SK-N-SH treated with all-trans-retinoic acid at 6 μM for 48 hours (cell line): ENCODE measurements around the gene ZNF101.

Experiments
- ATAC-seq: fragments of 200-7000 bp; cut with Tn5 transposase; 3 replicates; pipeline ENCODE4 v1.9.1; 2020; ENCODE audit warnings: mild to moderate bottlenecking, moderate library complexity
- BACH2 ChIP-seq: fragments of 250-450 bp; sonication (Bioruptor Pico); IDR thresholded peaks from 2 replicates; pipeline ENCODE4 v1.9.0; 2021; ENCODE audit warnings: mild to moderate bottlenecking, borderline replicate concordance
- CSDC2 ChIP-seq: fragments of 250-450 bp; sonication (Bioruptor Pico); IDR thresholded peaks from 2 replicates; pipeline ENCODE4 v1.5.0; 2020; ENCODE audit warnings: mild to moderate bottlenecking, moderate library complexity
- ESRRG ChIP-seq: fragments of 250-450 bp; sonication (Bioruptor Pico); IDR thresholded peaks from 2 replicates; pipeline ENCODE4 v1.6.1; 2021; ENCODE audit warnings: mild to moderate bottlenecking
- GLIS3 ChIP-seq: fragments of 250-450 bp; sonication (Bioruptor Pico); IDR thresholded peaks from 2 replicates; pipeline ENCODE4 v1.5.0; 2020; ENCODE audit warnings: mild to moderate bottlenecking, moderate library complexity
- OSR1 ChIP-seq: fragments of 250-450 bp; sonication (Bioruptor Pico); IDR thresholded peaks from 2 replicates; pipeline ENCODE4 v1.8.0; 2022; ENCODE audit warnings: moderate library complexity, mild to moderate bottlenecking, inconsistent platforms
- PPARA ChIP-seq: fragments of 250-450 bp; sonication (Bioruptor Pico); IDR thresholded peaks from 2 replicates; pipeline ENCODE4 v1.5.0; 2020; ENCODE audit warnings: mild to moderate bottlenecking, borderline replicate concordance
- RARB ChIP-seq: fragments of 250-450 bp; sonication (Bioruptor Pico); IDR thresholded peaks from 2 replicates; pipeline ENCODE4 v1.8.0; 2021; ENCODE audit warnings: mild to moderate bottlenecking, moderate library complexity
- SNAI2 ChIP-seq: fragments of 250-450 bp; sonication (Bioruptor Pico); IDR thresholded peaks from 2 replicates; pipeline ENCODE4 v1.5.0; 2020; ENCODE audit warnings: mild to moderate bottlenecking, moderate library complexity
- TCF4 ChIP-seq: fragments of 250-450 bp; sonication (Bioruptor Pico); IDR thresholded peaks from 2 replicates; pipeline ENCODE4 v1.8.0; 2021; ENCODE audit warnings: mild to moderate bottlenecking, moderate library complexity, borderline replicate concordance
- TOX ChIP-seq: fragments of 250-450 bp; sonication (Bioruptor Pico); IDR thresholded peaks from 2 replicates; pipeline ENCODE4 v1.8.0; 2021; ENCODE audit warnings: mild to moderate bottlenecking, moderate library complexity, borderline replicate concordance
- ZC3H10 ChIP-seq: fragments of 250-450 bp; sonication (Bioruptor Pico); IDR thresholded peaks from 2 replicates; pipeline ENCODE4 v1.5.1; 2021; ENCODE audit warnings: mild to moderate bottlenecking, moderate library complexity
- ZFP3 ChIP-seq: fragments of 250-450 bp; sonication (Bioruptor Pico); IDR thresholded peaks from 2 replicates; pipeline ENCODE4 v1.5.0; 2020; ENCODE audit warnings: mild to moderate bottlenecking, moderate library complexity
- ZNF565 ChIP-seq: fragments of 450-650 bp; formaldehyde crosslinking; conservative IDR thresholded peaks from 2 replicates; pipeline ENCODE4 v1.5.0; 2020; ENCODE audit warnings: low read depth, mild to moderate bottlenecking, moderate library complexity
- ZNF70 ChIP-seq: fragments of 450-650 bp; formaldehyde crosslinking; IDR thresholded peaks from 2 replicates; pipeline ENCODE4 v1.5.0; 2020; ENCODE audit warnings: mild to moderate bottlenecking, moderate library complexity
- ZNF8 ChIP-seq: fragments of 450-650 bp; formaldehyde crosslinking; IDR thresholded peaks from 2 replicates; pipeline ENCODE4 v1.5.0; 2020; ENCODE audit warnings: mild to moderate bottlenecking, moderate library complexity
- TF ChIP-seq, protein P1 (sequence below): fragments of 250-450 bp; sonication (Bioruptor Pico); IDR thresholded peaks from 2 replicates; pipeline ENCODE4 v1.8.0; 2020; ENCODE audit warnings: mild to moderate bottlenecking, moderate library complexity, borderline replicate concordance
- TF ChIP-seq, protein P2 (sequence below): fragments of 250-450 bp; sonication (Bioruptor Pico); IDR thresholded peaks from 2 replicates; pipeline ENCODE4 v1.8.0; 2021; ENCODE audit warnings: low read depth, mild to moderate bottlenecking, moderate library complexity, borderline replicate concordance
- TF ChIP-seq, protein P3 (sequence below): fragments of 250-450 bp; sonication (Bioruptor Pico); IDR thresholded peaks from 2 replicates; pipeline ENCODE4 v1.5.1; 2021; ENCODE audit warnings: mild to moderate bottlenecking, moderate library complexity
- TF ChIP-seq, protein P4 (sequence below): fragments of 250-450 bp; sonication (Bioruptor Pico); IDR thresholded peaks from 2 replicates; pipeline ENCODE4 v1.5.1; 2020; ENCODE audit warnings: low read depth, mild to moderate bottlenecking, moderate library complexity
- TF ChIP-seq, protein P5 (sequence below): fragments of 250-450 bp; sonication (Bioruptor Pico); IDR thresholded peaks from 2 replicates; pipeline ENCODE4 v1.5.0; 2020; ENCODE audit warnings: mild to moderate bottlenecking, moderate library complexity

ZNF101 gene

DNA sequence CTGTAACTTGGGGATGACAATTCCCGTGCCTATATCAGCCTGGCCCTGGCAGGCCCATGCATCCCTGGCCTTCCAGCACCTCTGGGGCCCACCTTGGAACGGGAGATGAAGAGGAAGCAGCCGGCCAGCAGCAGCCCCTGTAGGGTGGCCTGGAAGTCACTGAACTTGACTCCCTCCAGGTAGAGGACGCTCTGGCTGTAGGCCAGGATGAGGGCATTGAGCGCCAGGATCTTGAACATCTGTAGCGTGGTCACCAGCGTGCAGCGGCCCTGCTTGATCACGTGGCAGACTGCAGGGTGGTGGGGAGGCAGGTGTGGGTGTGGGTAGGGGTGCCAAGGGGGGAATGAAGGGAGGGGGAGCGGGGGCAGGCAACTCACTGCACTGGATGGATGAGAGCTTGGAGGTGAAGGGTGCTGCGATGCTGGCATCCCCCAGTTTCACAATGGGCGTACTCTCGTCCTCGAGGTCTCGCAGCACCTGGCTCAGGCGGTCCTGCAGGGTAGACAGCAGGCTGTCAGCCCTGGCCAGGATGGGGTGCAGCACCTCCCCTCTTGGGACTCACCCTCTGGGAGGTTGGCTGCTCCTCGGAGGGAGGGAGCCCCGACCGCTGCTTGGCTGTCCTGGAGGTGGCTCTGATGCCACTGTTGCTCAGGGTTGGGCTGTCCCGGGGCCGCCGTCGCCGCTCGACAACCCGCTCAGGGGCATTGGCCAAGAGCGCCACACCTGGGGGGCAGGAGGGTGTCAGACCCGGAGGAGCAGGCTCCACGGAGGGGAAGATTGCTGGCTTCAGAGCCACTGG lies 21.4 kb upstream of the ZNF101 start:
- ATAC-seq: no peak
- TF ChIP-seq ZNF565 (CRISPR knock-in tag) (no peak), ZNF8 (CRISPR knock-in tag) (no peak), TCF4 (CRISPR knock-in tag) (no peak), TOX (CRISPR knock-in tag) (no peak), PPARA (no peak), OSR1 (CRISPR knock-in tag) (no peak), ZFP3 (CRISPR knock-in tag) (no peak), RARB (CRISPR knock-in tag) (no peak), GLIS3 (CRISPR knock-in tag) (no peak), ESRRG (CRISPR knock-in tag) (no peak)
- TF ChIP-seq, protein P1, sequence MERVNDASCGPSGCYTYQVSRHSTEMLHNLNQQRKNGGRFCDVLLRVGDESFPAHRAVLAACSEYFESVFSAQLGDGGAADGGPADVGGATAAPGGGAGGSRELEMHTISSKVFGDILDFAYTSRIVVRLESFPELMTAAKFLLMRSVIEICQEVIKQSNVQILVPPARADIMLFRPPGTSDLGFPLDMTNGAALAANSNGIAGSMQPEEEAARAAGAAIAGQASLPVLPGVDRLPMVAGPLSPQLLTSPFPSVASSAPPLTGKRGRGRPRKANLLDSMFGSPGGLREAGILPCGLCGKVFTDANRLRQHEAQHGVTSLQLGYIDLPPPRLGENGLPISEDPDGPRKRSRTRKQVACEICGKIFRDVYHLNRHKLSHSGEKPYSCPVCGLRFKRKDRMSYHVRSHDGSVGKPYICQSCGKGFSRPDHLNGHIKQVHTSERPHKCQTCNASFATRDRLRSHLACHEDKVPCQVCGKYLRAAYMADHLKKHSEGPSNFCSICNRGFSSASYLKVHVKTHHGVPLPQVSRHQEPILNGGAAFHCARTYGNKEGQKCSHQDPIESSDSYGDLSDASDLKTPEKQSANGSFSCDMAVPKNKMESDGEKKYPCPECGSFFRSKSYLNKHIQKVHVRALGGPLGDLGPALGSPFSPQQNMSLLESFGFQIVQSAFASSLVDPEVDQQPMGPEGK (CRISPR knock-in tag): no peak
- TF ChIP-seq, protein P2, sequence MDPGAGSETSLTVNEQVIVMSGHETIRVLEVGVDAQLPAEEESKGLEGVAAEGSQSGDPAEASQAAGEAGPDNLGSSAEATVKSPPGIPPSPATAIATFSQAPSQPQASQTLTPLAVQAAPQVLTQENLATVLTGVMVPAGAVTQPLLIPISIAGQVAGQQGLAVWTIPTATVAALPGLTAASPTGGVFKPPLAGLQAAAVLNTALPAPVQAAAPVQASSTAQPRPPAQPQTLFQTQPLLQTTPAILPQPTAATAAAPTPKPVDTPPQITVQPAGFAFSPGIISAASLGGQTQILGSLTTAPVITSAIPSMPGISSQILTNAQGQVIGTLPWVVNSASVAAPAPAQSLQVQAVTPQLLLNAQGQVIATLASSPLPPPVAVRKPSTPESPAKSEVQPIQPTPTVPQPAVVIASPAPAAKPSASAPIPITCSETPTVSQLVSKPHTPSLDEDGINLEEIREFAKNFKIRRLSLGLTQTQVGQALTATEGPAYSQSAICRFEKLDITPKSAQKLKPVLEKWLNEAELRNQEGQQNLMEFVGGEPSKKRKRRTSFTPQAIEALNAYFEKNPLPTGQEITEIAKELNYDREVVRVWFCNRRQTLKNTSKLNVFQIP (CRISPR knock-in tag): no peak

DNA sequence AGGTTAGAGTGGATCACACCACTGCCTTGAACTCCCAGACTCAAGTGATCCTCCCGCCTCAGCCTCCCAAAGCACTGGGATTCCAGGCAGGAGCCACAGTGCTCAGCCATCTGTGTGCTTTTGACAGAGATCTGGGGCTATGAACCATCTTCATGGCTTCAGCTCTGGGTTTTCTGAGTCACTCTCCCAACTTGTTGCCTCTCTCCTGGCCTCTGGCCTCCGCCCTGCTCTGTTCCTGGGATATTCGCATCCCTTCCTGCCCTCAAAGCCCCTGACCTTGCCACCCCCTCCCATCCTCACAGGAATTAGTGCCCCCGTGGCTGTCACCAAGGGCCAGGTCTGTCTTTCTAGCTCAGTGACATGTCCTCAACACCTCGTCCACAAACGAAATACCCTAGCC lies 19.5 kb upstream of the ZNF101 start:
- TF ChIP-seq BACH2 (CRISPR knock-in tag) (no peak), SNAI2 (no peak), PPARA (no peak), ZNF8 (CRISPR knock-in tag) (no peak), CSDC2 (CRISPR knock-in tag) (no peak), ZNF565 (CRISPR knock-in tag) (no peak), TOX (CRISPR knock-in tag) (no peak), RARB (CRISPR knock-in tag) (no peak), TCF4 (CRISPR knock-in tag) (no peak), ZFP3 (CRISPR knock-in tag) (no peak), OSR1 (CRISPR knock-in tag) (no peak), ZC3H10 (CRISPR knock-in tag) (no peak), ZNF70 (no peak)
- TF ChIP-seq, protein P2 (CRISPR knock-in tag): no peak
- TF ChIP-seq, protein P3, sequence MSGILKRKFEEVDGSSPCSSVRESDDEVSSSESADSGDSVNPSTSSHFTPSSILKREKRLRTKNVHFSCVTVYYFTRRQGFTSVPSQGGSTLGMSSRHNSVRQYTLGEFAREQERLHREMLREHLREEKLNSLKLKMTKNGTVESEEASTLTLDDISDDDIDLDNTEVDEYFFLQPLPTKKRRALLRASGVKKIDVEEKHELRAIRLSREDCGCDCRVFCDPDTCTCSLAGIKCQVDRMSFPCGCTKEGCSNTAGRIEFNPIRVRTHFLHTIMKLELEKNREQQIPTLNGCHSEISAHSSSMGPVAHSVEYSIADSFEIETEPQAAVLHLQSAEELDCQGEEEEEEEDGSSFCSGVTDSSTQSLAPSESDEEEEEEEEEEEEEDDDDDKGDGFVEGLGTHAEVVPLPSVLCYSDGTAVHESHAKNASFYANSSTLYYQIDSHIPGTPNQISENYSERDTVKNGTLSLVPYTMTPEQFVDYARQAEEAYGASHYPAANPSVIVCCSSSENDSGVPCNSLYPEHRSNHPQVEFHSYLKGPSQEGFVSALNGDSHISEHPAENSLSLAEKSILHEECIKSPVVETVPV (CRISPR knock-in tag): no peak
- TF ChIP-seq, protein P4, sequence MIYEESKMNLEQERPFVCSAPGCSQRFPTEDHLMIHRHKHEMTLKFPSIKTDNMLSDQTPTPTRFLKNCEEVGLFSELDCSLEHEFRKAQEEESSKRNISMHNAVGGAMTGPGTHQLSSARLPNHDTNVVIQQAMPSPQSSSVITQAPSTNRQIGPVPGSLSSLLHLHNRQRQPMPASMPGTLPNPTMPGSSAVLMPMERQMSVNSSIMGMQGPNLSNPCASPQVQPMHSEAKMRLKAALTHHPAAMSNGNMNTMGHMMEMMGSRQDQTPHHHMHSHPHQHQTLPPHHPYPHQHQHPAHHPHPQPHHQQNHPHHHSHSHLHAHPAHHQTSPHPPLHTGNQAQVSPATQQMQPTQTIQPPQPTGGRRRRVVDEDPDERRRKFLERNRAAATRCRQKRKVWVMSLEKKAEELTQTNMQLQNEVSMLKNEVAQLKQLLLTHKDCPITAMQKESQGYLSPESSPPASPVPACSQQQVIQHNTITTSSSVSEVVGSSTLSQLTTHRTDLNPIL: no peak
- TF ChIP-seq, protein P5, sequence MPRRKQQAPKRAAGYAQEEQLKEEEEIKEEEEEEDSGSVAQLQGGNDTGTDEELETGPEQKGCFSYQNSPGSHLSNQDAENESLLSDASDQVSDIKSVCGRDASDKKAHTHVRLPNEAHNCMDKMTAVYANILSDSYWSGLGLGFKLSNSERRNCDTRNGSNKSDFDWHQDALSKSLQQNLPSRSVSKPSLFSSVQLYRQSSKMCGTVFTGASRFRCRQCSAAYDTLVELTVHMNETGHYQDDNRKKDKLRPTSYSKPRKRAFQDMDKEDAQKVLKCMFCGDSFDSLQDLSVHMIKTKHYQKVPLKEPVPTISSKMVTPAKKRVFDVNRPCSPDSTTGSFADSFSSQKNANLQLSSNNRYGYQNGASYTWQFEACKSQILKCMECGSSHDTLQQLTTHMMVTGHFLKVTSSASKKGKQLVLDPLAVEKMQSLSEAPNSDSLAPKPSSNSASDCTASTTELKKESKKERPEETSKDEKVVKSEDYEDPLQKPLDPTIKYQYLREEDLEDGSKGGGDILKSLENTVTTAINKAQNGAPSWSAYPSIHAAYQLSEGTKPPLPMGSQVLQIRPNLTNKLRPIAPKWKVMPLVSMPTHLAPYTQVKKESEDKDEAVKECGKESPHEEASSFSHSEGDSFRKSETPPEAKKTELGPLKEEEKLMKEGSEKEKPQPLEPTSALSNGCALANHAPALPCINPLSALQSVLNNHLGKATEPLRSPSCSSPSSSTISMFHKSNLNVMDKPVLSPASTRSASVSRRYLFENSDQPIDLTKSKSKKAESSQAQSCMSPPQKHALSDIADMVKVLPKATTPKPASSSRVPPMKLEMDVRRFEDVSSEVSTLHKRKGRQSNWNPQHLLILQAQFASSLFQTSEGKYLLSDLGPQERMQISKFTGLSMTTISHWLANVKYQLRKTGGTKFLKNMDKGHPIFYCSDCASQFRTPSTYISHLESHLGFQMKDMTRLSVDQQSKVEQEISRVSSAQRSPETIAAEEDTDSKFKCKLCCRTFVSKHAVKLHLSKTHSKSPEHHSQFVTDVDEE: no peak
- TF ChIP-seq, protein P1 (CRISPR knock-in tag): no peak
- ATAC-seq: no peak
